GM18519 (cell line): ENCODE measurements around the gene CREB5.
"Not testable (repeated sequence)": the region's sequence is repeated elsewhere in the genome, so short reads cannot be mapped to it uniquely, and the experiment has no call there.

Experiments used
- ATAC-seq: cut with Tn5 transposase; IDR thresholded peaks from one replicate; pipeline ENCODE4 v1.9.1; 2021; ENCODE audit warnings: mild to moderate bottlenecking, moderate library complexity; ENCODE audit not compliant: unreplicated experiment, low FRiP score

Gene CREB5

DNA sequence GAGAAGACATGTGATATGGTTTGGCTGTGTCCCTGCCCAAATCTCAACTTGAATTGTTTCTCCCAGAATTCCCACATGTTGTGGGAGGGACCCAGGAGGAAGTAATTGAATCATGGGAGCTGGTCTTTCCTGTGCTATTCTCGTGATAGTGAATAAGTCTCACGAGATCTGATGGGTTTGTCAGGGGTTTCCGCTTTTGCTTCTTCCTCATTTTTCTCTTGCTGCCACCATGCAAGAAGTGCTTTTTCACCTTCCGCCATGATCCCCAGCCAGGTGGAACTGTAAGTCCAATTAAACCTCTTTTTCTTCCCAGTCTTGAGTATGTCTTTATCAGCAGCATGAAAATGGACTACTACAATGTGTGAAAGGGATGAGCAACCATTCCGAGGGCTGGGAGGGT, 185.7 kb downstream of the CREB5 start:
- ATAC-seq: not testable (repeated sequence)

DNA sequence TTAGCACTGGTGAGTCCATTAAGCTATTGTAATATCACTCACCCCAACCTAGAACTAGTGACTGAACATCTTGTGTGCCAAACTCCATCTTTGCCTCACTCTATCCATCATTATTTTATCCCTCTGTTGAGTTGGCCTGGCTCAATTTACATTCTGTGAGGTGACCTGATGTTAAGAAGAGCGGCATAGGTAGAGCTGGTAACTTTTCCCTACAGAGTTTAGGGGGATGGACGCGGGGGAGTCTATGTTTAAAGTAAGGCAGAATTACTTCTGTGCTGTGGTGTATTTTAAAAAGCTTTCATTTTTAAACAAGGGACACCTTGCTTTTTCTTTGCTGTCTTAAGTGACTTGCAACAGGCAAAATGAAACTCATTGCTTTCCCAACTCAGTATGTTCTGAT, 186.3 kb downstream of the CREB5 start:
- no peak for ATAC-seq

DNA sequence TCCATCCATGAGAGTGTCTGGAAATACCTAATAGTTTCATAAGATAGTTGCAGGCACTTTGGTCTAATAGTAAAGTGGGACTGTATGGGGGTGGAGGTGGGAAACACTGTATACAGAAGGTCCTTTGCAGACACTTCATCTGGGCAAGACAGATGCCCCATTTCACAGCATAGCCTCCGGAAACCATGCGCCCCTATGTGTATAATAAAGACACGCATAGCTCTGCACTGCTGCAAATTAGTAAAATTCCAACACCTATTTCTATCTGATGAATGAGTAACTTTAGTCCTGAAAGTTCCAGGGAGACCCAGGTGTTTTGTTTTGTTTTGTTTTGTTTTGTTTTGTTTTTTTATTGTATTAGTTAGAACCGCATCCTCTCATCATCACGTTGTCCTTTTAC, 187.1 kb downstream of the CREB5 start:
- no peak for ATAC-seq

DNA sequence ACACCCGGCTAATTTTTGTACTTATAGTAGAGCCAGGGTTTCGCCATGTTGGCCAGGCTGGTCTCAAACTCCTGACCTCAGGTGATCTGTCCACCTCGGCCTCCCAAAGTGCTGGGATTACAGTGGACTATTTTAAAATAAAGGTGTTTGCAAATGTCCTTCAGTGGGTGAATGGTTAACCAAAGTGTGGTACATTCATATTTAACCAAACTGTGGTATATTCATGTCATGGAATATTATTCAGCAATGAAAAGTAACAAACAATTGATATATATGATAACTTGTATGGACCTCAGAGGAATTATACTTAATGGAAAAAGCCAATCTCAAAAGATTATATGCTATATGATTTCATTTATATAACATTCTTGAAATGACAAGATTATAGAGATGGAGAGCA, 190.0 kb downstream of the CREB5 start:
- no peak for ATAC-seq

DNA sequence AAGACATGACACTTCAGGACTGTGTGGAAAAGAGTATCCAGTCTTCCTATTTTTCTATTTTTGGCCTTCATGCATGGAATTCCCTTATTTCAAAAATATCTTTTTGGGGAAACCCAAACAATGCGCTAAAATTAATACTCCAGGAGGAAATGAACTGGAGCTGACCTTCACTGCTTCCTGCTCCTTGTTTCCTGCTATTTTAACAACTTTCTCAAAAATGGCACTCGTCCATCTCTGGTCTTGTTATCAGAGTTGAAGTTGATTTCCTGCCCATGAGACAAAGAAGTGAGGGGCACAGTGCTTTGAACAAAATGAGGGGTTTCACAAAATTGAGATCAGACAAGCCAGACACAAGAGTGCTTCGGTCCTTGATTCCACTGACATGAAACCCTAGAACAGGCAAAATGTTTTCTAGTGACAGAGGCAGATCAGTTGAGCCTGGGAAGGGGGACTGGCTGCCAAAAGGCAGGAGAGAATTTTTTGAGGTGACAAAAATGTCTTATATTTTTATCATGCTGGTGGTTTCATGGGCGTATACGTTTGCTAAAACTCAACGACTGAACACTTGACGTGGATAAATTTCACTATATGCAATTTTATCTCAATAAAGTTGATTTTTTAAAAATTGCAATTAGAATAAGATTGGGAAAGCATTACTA, 193.2 kb downstream of the CREB5 start:
- no peak for ATAC-seq

DNA sequence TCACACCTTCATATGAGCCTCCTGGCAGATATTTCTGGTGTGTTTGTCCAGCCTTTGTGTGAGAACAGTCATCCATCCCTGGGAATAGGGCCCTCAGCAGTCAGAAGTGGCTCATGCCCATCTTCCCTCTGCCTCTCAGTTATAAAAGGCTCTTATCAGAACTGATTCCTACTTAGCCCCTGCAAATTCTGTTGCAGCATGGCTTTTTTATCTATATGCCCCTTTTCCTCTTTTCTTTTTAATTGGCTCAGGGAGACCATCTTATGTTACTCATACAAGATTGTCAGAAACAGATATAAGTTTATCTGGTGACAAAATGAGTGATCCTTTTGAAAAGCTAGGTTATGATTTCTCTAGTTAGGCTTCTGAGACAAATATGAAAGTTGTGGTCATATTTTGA, 194.1 kb downstream of the CREB5 start:
- no peak for ATAC-seq

DNA sequence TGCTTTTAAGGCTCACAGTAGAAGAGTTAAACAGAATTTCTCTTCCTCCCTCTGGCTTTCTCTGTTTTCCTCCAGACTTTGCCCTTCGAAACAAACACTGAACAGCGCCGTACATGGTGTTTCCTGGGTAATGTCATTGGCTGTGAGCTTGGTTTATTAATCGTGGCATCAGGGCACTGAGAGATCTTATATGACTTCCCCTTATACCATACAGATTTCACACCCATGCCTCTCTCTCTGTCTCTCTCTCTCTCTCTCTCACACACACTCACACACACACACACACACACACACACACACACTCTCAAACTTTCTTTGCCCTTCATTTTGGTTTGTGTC, 195.5 kb downstream of the CREB5 start:
- ATAC-seq: no peak

DNA sequence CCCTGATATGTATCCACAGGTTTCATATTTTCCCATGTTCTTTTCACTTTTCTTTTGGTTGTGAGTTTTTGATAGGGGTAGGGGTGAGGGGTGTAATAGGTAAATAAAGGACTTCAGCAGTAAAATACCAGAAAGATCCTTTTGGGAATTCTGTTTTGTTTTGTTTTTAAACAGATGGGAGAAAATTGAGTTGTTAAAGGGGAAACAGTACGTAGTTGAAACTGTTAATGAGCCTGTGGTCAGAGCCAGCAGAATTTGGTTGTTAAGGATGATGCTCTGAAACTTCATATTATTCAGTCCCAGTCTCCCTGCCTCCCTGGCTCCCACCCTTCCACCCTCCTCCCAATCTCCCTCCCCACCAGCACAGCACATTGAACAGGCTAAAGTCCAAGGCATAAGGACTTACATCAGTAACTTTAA, 195.9 kb downstream of the CREB5 start:
- no peak for ATAC-seq

DNA sequence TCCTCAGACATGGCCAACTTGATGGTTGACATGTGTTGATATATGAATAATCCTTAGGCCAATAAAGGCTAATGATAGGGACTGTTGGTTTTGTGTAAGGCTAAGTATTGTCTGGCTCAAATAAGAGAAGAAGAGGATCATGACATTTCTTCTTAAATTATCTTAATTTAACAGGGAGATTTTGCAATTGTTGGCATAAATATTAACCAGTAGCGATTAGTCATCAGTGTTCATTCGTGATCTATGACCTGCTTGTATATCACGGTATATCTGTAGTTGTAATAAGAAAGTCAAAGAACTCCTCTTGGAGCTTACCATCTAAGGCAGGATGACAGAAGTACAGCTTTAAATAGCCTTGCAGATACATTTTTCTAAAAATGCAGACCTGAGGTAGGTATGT, 196.4 kb downstream of the CREB5 start:
- ATAC-seq: no peak

DNA sequence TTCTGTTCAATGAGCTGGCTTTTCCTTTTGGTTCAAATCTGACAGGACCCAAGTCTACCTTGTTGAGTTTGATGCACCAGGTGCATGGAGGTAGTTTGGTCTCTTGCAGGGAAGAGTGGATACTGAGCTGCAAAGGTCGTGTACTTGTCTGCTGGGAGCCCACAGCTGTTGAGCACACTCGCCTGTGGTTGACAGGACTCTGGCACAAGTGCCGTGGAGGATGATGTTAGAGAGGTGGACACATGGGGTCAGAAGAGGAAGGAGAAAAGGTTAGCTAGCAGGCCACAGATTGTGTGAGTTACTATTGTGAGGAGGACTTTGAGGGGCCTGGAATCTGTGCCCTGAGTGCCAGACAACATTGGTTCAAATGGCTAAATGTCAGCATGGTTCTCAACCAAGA, 197.3 kb downstream of the CREB5 start:
- ATAC-seq: no peak

DNA sequence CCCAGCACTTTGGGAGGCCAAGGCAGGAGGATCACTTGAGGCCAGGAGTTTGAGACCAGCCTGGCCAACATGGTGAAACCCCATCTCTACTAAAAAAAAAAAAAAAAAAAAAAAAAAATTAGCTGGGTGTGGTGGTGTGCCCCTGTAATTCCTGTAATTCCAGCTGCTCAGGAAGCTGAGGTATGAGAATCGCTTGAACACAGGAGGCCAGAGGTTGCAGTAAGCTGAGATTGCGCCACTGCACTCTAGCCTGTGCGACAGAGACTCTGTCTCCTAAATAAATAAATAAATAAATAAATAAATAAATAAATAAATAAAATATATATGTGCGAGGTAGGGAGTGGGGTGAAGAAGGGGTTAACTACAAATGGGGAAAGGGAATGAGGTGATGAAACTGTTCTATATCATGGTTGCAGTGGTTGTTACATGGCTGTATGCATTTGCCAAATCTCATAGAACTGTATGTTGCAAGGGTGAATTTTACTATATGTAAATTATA, 199.1 kb downstream of the CREB5 start:
- ATAC-seq: not testable (repeated sequence)

DNA sequence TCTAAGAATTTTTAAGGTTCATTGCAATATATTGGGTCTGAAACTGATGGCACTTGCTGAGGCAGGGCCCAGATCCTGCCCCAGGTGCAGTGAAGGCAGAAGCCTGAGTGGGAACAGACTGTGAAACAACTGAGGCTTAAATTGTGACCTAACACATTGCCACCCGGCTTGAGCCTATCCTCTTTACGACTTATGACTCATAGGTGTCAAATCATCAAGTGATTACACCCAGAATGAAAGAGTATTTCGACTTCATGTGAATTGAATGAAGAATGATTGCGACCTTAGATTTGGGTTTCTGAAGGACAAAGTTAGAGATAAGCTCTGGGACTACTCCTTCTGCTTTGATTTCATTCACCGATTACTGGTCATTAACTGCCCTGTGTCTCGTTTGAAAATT, 200.9 kb downstream of the CREB5 start:
- ATAC-seq: no peak

DNA sequence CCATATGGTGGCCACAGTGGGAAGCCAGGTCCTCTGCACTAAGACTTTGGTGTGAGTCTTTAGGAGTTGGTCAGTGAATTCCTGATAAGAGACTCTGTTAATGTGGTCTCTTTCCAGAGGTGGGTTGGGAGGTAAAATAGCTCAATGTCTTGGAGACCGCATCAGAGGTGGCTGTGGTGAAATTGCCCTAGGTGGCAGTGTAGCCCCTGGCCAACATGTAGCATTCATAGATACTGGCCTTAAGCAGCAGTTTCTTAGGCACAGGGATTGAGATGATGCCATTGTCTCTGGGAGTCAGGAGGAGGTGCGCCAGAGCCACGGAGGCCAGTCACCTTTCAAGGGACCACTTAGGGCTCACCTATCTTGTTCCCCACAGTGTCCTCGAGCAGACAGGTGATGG, 202.8 kb downstream of the CREB5 start:
- no peak for ATAC-seq

DNA sequence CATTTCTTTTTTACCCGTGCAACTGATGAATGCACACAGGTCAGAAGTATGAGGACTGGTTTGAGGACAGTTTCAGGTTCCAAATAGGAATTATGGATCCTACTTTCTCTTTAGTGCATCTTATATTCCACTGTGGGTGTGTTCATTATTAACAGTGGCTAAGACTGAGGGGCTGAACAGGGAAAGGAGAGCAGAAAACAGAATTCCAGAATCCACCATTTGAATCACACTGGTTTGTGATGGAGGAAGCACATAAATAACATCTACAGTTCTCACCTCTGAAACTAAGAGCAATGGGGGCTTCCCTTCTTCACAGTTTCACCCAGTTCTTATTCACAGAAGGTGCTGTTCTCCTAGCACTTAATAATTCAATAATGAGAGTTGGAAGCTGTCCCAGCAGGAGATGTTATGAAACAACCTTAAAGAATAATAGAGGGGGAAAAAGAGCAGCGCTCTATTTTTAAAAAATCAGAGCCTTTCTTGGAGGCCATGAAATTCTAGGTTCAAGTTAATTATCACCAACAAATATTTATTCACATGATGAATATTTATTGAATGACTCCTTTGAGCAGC, 205.1 kb downstream of the CREB5 start:
- ATAC-seq: no peak

DNA sequence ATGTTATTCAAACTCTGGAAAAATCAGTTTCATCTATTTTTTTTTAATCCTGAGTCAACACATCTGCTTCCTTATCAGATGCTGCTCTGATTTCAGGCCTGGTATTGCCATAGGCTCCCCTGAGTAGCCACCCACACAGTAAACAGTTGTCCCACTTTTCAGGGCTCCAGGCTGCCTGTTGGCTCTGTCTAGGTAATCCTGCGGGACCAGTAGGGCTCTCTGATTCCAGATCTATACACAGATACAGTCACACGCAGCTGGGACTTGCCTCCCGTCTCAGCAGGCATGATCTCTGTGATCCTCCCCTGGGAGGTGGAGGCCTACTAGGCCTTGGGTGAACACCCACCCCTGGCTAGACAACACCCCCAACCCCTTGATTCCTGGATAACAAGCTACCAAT, 206.1 kb downstream of the CREB5 start:
- no peak for ATAC-seq

DNA sequence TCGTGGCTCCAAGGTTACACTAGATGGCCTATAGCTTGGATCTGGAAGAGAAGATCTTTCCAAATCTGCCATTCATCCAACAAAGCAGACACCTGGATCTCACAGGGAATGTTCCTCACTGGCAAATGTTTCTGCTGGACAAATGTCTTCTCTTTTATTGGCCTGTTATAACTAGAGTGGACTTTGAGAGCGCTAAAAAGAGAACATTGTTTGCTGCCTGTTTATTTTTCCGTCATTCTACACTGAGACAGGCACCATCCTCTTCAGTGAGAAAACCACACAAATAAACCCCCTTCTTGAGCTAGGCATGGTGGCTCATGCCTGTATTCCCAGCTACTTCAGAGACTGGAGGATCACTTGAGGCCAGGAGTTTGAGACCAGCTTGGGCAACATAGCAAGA, 206.9 kb downstream of the CREB5 start:
- ATAC-seq: no peak

DNA sequence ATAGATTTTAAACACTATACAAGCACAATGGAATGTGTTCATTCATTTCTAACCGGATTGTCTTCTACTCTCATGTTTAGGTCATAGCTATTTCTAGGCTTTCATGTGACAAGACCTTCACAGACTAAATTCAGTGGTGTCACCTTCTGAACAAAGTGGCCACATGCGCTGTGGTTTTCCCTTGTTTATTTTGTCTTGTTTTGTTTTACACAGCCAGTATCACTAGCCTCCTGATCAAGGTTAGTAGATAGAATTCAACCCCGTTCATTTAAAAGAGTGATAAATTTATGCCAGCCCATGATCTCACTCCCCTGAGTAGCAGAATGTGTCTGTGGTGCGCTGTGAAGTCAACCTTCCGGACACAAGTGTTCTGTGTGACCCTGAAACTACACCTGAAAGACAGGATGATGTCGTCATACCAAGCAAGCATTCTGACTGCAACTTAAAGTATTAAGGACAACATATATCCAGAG, 209.1 kb downstream of the CREB5 start:
- ATAC-seq: peak; percentile 53

DNA sequence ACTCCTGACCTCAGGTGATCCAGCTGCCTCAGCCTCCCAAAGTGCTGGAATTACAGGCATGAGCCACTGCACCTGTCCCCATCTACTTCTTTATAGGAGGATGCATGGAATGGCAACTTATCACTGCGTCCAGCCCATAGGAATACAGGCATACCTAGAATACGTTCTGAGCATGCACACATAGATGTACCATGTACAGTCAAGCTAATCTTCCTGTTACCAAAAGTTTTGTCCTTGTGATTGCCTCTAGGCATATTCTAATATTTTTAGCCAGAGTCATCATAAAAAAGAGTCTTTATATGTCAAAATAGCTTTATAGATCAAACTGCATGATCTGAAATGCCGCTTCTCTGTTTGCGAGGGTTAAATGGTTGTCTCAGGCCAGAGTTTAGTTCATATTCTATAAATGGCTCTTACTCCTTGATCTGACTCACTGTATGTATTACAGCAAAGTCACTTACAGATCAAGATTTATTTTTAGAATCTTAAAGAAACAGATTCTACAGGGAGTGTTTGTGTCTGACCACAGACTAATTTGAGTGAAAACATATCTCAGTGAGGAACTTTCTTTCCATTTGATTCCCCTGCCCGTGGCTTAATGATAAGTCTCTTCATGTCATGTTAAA, 210.9 kb downstream of the CREB5 start:
- ATAC-seq: no peak

DNA sequence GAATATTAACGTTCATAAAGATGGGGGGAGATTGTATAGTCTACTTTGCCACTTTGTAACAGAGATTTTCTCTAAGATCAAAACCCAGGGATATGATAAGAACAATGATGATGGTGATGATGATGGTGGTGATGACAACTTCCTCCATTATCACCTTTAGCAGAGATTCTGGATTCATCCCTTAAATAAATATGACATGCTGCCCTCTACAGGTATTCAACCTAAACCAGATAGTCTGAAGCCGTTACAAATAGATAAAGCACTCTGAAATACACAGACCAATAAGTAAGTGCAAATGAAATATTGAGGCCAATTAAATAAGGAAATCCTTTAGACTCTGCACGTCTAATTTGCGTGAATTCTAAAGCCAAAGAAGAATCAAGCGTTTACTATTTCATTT, 211.5 kb downstream of the CREB5 start:
- ATAC-seq: no peak

DNA sequence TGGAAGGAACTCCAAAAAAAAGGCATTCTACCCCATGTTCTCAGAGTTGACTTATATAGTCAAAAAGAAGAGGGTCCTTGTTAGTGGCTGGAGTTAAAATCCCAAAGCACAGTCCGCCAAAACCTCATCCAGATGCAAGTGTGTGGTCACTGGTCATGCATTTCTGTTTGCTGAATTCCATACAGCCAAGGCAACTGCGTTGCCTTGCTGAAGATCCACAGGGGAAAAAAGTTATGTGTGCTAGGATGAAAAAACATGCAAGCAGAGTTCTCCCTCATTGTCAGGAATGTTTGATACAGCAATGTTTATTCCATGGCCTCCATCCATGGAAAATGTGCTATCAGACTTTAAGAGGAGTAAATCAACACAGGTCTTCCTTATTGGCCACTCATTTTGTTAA, 213.1 kb downstream of the CREB5 start:
- ATAC-seq: no peak

DNA sequence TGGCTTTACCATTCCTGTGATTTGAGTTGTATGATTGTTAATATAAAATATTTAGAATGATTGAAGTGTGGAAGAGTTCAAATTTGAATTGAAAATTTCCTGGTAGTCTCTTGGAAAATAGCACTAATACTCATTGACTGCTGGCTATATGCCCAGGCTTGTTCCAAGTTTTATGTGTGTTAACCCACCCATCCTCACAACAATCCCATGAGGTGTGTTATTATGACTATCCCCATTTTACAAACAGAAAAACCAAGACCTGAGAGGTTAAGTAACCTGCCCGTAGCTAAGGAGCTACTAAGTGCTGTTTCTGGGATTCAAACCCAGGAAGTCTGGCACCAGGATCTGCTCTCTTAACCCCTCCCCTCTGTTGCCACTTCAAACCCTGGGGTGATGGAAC, 213.9 kb downstream of the CREB5 start:
- no peak for ATAC-seq

DNA sequence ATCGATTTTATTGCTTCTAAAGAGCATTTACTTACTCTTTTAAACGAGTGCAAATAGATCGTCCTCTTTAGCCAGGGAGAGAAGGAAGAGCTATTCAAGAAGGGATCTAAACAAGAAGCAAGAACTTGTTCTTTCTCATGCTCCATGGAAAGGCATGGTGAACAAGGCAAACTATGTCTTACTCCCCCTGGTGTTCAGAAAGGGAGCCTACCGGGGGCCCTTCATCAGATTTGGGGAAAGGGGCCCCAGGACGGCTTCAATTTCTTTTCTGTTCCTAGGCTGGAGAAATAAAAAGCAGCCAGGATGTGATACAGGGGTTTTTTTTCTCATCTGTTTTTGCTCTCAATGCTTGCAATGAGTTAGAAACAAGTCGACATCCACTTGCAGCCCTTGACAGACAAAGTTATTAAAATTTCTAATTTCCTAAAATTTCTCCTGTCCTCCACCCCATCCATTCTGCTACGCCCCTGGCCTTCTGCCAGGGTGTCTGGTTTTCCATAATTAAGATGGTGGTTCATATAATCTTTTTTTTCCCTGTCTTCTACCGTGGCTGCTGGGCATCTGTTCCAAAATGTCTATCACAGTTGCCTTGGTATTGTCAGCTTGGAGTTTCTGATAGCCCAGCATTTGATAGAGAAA, 214.4 kb downstream of the CREB5 start:
- ATAC-seq: no peak
